Measurements from ENCODE around the gene KRTAP4-4.
"Not testable (repeated sequence)": the region's sequence is repeated elsewhere in the genome, so short reads cannot be mapped to it uniquely, and the experiment has no call there.

The KRTAP4-4 gene

GRCh38 chr17:41160648-41161047 is at the start of gene KRTAP4-4:
Gene KRTAP4-4 (minus strand): TSS chr17:41160748. CDS start chr17:41160691, 57 bp downstream.
- TF ChIP-seq ZFX (IDR thresholded peaks at IDR 0.05; ENCODE audit: borderline replicate concordance), result no peak
- no peak for TF ChIP-seq CTCF (IDR thresholded peaks at IDR 0.05)
- H3K27ac ChIP-seq, result no peak within 1 kb of the TSS

DNA sequence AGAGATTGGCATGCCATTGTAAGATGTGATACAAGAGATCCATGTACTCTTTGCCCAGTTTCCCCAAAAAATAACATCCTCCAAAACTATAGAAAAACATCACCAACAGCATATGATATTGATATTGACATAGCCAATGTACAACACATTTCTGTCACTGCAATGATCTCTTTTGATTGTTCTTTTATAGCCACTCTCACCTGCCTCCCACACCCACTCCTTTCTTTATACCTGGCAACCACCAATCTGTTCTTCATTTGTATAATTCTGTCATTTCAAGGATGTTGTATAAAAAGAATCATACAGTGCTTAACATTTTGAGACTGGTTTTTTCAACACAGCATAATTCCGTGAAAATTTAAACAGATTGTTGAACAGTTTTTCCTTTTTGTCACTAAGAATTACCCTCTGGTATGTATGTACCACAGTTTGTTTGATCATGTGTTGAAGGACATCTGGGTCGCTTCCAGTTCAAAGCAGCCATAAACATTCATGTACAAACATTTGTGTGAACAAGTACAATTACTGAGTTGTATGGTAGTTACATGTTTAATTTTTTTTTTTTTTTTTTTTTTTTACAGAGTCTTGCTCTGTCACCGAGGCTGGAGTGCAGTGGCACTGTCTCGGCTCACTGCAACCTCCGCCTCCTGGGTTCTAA is 39.0 kb upstream of the KRTAP4-4 start:
- no peak for TF ChIP-seq CTCF (IDR thresholded peaks at IDR 0.05)
- TF ChIP-seq ZFX (IDR thresholded peaks at IDR 0.05; ENCODE audit: borderline replicate concordance), result no peak
- no peak overlapping the region for H3K27ac ChIP-seq

GRCh38 chr17:41196068-41196467 is 35.5 kb upstream of the KRTAP4-4 start:
- TF ChIP-seq ZFX (IDR thresholded peaks at IDR 0.05; ENCODE audit: borderline replicate concordance) (no peak), CTCF (IDR thresholded peaks at IDR 0.05) (no peak)
- no peak overlapping the region for H3K27ac ChIP-seq

- TF ChIP-seq CTCF (IDR thresholded peaks at IDR 0.05) (no peak), ZFX (IDR thresholded peaks at IDR 0.05; ENCODE audit: borderline replicate concordance) (no peak)
- H3K27ac ChIP-seq, result no peak overlapping the region
Observed at GRCh38 chr17:41190328-41190727, 29.8 kb upstream of the KRTAP4-4 start.

DNA sequence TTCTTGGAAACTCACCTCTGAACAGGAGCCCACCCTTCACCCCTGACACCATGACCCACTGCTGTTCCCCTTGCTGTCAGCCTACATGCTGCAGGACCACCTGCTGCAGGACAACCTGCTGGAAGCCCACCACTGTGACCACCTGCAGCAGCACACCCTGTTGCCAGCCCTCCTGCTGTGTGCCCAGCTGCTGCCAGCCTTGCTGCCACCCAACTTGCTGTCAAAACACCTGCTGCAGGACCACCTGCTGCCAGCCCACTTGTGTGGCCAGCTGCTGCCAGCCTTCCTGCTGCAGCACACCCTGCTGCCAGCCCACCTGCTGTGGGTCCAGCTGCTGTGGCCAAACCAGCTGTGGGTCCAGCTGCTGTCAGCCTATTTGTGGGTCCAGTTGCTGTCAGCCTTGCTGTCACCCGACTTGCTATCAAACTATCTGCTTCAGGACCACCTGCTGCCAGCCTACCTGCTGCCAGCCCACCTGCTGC is 29.3 kb upstream of the KRTAP4-4 start, which contains the start of gene KRTAP9-1:
Gene KRTAP9-1 (plus strand): TSS at position 51 of the 482 bp plus-strand sequence. CDS start 0 bp downstream, at position 51.
- not testable (repeated sequence) for H3K27ac ChIP-seq

- TF ChIP-seq CTCF (IDR thresholded peaks at IDR 0.05) (no peak), ZFX (IDR thresholded peaks at IDR 0.05; ENCODE audit: borderline replicate concordance) (no peak)
- no peak overlapping the region for H3K27ac ChIP-seq
Observed at GRCh38 chr17:41186872-41187271, 26.3 kb upstream of the KRTAP4-4 start.

DNA sequence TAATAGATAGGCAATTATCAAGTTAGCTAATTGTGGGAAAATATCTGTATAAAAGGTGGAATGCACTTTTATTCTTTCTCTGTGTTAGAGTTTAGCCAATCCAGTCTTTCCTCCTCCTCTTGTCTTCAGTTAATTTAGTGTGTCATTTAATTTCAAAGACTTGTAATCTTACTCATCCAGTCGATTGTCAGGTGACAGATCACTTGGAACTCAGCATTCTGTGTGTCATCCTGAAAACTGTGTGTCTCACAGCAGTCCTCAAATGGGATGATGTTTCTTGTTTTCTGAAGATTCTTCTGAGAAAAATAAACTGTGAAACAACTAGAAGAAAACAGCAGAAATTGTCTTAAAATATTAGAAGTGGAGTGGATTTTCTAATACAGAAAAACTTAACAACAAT is 24.5 kb upstream of the KRTAP4-4 start:
- H3K27ac ChIP-seq, result no peak overlapping the region
- TF ChIP-seq CTCF (IDR thresholded peaks at IDR 0.05) (no peak), ZFX (IDR thresholded peaks at IDR 0.05; ENCODE audit: borderline replicate concordance) (no peak)

Data from 22Rv1 (cell line).